Measurements from ENCODE around the gene ZXDC. TPM values are rescaled to one million over a fixed set of nuclear protein-coding genes. Genes with fewer than 3 reads are reported as not detected.

ZXDC gene
- polyA plus RNA-seq, 1 donor (not counting 4 experiments of a cell fraction or from before 2014, with no cell fraction given), result 10.7 TPM

DNA sequence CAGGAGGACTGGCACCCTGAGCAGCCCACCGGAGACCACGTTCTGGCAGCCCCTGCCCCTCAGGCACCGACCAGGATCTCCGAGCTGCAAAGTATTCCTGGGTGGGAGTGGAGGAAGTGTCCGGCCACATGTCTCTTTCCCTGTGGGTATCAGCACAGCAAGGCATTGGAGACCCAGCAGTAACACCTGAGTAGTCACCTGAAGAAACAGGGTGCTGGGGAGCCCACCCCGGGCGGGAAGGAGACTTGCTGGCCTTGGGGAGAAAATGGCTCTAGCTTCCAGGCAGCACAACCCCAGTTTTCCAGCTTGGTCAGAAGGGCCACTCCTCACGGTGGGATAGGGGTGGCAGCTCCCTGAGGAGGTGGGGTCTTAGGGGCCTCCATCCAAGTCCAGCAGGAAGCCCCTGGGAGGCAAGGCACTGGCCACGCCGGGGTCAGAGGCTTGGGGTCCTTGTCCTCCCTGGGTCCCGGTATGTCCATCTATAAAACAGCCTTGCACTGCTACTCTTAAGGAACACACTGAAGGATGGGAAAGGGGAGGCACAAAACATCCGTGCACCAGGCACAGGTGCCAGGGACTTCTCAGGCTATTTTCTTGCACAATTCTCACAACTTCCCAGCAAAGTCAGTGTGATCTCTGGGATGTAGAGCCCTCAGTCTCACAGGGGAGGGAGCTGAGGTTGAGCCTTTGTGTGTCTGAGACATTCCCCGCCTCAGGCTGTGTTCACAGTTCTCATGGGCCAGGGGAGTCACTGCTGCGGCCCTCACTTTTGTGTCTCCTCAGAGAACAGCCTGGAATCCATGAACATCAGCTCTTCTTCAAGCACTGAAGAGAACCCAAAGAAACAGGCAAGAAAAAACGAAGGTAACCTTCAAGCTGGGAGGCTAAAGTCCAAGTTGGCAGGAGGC, 69.0 kb downstream of the ZXDC start:
- H3K27ac ChIP-seq (ENCODE audit: control insufficient read depth, insufficient read depth, low read length), result no peak overlapping the region
- no peak overlapping the region for H3K4me2 ChIP-seq (ENCODE audit: control insufficient read depth, extremely low read depth, insufficient read depth, low read depth, low read length)
- H3K4me1 ChIP-seq (ENCODE audit: control insufficient read depth, extremely low read depth, insufficient read depth, low read length), result no peaks in the 10 kb centered on the region
- TF ChIP-seq, protein P1, sequence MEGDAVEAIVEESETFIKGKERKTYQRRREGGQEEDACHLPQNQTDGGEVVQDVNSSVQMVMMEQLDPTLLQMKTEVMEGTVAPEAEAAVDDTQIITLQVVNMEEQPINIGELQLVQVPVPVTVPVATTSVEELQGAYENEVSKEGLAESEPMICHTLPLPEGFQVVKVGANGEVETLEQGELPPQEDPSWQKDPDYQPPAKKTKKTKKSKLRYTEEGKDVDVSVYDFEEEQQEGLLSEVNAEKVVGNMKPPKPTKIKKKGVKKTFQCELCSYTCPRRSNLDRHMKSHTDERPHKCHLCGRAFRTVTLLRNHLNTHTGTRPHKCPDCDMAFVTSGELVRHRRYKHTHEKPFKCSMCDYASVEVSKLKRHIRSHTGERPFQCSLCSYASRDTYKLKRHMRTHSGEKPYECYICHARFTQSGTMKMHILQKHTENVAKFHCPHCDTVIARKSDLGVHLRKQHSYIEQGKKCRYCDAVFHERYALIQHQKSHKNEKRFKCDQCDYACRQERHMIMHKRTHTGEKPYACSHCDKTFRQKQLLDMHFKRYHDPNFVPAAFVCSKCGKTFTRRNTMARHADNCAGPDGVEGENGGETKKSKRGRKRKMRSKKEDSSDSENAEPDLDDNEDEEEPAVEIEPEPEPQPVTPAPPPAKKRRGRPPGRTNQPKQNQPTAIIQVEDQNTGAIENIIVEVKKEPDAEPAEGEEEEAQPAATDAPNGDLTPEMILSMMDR (optimal IDR thresholded peaks at IDR 0.05 in 1 of 3, IDR thresholded peaks at IDR 0.05 in 1 of 3, conservative IDR thresholded peaks at IDR 0.05 in 1 of 3; ENCODE audit: extremely low read depth in 1 of 3, insufficient read depth in 2 of 3, low read length in 3 of 3), result no peak
- TF ChIP-seq EZH2 (IDR thresholded peaks at IDR 0.05; ENCODE audit: low read length), result no peak
- no peak overlapping the region for H3K4me3 ChIP-seq (ENCODE audit: control insufficient read depth in 2 of 3, extremely low read depth in 1 of 3, insufficient read depth in 2 of 3, low read depth in 1 of 3, low read length in 3 of 3)
- no peak overlapping the region for H3K9ac ChIP-seq (ENCODE audit: control insufficient read depth, extremely low read depth, insufficient read depth, low read length)
- H3K9me3 ChIP-seq (ENCODE audit: control insufficient read depth, low read depth, low read length), result no peaks in the 10 kb centered on the region
- H2AFZ ChIP-seq (ENCODE audit: control insufficient read depth, low read length), result no peak overlapping the region
- dilution Hi-C loops (cut with MboI; ENCODE audit: extremely low pct_ligation_motif_present, low sequenced_read_pairs), result no loop called here
- peaks cover 12% of the 10 kb centered on the region for H3K27me3 ChIP-seq (ENCODE audit: control insufficient read depth, extremely low read depth, insufficient read depth, low read length)
- FAIRE-seq (no peak), DNase-seq (ENCODE audit: low read depth, low spot score) (no peak)
- H4K20me1 ChIP-seq (ENCODE audit: control insufficient read depth, extremely low read depth, insufficient read depth, low read length), result no peaks in the 10 kb centered on the region
- H3K79me2 ChIP-seq (ENCODE audit: control insufficient read depth, insufficient read depth, low read length), result no peaks in the 10 kb centered on the region
- H3K9me1 ChIP-seq (ENCODE audit: control insufficient read depth, extremely low read depth, insufficient read depth, low read length), result no peaks in the 10 kb centered on the region
- H3K36me3 ChIP-seq (ENCODE audit: control insufficient read depth in 2 of 2, extremely low read depth in 1 of 2, insufficient read depth in 2 of 2, low read length in 2 of 2), result no peaks in the 10 kb centered on the region

DNA sequence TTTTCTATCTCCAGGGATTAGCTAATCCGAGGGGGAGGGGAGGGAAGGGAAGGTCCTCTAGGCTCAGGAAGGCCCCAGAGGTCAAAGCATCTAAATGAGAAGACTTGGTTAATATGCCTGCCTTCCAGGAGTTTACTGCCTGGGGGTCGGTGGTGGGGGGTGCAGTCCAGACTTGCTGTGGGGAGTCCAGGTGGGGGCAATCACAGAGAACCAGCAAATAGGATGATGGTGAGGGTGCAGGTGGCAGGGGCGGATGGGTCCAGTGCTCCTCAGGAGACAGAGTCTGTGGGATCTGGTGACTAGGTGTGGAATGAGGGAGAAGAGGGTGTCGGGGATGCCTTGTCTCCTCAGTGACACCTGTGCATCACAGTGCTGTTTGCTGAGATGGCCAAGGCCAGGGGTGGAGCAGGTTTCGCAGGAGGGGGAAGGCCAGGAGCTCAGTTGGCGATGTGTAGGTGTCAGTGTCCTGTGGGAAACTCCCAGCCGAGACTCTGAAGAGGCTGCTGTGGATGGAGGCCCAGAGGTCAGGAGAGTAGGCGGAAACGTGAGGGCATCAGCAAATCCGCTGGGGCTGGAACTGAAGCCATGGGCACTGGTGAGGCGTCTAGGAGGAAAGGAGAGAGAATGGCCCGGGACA, 72.9 kb downstream of the ZXDC start:
- no peak overlapping the region for H3K4me2 ChIP-seq (ENCODE audit: control insufficient read depth, extremely low read depth, insufficient read depth, low read depth, low read length)
- FAIRE-seq (no peak), DNase-seq (ENCODE audit: low read depth, low spot score) (no peak)
- H3K9me1 ChIP-seq (ENCODE audit: control insufficient read depth, extremely low read depth, insufficient read depth, low read length), result no peaks in the 10 kb centered on the region
- no peaks in the 10 kb centered on the region for H3K9me3 ChIP-seq (ENCODE audit: control insufficient read depth, low read depth, low read length)
- H3K4me3 ChIP-seq (ENCODE audit: control insufficient read depth in 2 of 3, extremely low read depth in 1 of 3, insufficient read depth in 2 of 3, low read depth in 1 of 3, low read length in 3 of 3), result no peak overlapping the region
- H3K27me3 ChIP-seq (ENCODE audit: control insufficient read depth, extremely low read depth, insufficient read depth, low read length), result peaks cover 8% of the 10 kb centered on the region
- H4K20me1 ChIP-seq (ENCODE audit: control insufficient read depth, extremely low read depth, insufficient read depth, low read length), result no peaks in the 10 kb centered on the region
- no peaks in the 10 kb centered on the region for H3K79me2 ChIP-seq (ENCODE audit: control insufficient read depth, insufficient read depth, low read length)
- TF ChIP-seq, protein P1 (optimal IDR thresholded peaks at IDR 0.05 in 1 of 3, IDR thresholded peaks at IDR 0.05 in 1 of 3, conservative IDR thresholded peaks at IDR 0.05 in 1 of 3; ENCODE audit: extremely low read depth in 1 of 3, insufficient read depth in 2 of 3, low read length in 3 of 3), result no peak
- no peak for TF ChIP-seq EZH2 (IDR thresholded peaks at IDR 0.05; ENCODE audit: low read length)
- H2AFZ ChIP-seq (ENCODE audit: control insufficient read depth, low read length), result no peak overlapping the region
- dilution Hi-C loops (cut with MboI; ENCODE audit: extremely low pct_ligation_motif_present, low sequenced_read_pairs), result no loop called here
- no peak overlapping the region for H3K9ac ChIP-seq (ENCODE audit: control insufficient read depth, extremely low read depth, insufficient read depth, low read length)
- H3K27ac ChIP-seq (ENCODE audit: control insufficient read depth, insufficient read depth, low read length), result no peak overlapping the region
- no peaks in the 10 kb centered on the region for H3K36me3 ChIP-seq (ENCODE audit: control insufficient read depth in 2 of 2, extremely low read depth in 1 of 2, insufficient read depth in 2 of 2, low read length in 2 of 2)
- no peaks in the 10 kb centered on the region for H3K4me1 ChIP-seq (ENCODE audit: control insufficient read depth, extremely low read depth, insufficient read depth, low read length)

Data from keratinocyte (primary cell).